ENCODE measurements around the gene SNTB2.

SNTB2 gene

GRCh38 chr16:69182730-69183416 is 4.1 kb upstream of the SNTB2 start:
- no peak for DNase-seq

DNA sequence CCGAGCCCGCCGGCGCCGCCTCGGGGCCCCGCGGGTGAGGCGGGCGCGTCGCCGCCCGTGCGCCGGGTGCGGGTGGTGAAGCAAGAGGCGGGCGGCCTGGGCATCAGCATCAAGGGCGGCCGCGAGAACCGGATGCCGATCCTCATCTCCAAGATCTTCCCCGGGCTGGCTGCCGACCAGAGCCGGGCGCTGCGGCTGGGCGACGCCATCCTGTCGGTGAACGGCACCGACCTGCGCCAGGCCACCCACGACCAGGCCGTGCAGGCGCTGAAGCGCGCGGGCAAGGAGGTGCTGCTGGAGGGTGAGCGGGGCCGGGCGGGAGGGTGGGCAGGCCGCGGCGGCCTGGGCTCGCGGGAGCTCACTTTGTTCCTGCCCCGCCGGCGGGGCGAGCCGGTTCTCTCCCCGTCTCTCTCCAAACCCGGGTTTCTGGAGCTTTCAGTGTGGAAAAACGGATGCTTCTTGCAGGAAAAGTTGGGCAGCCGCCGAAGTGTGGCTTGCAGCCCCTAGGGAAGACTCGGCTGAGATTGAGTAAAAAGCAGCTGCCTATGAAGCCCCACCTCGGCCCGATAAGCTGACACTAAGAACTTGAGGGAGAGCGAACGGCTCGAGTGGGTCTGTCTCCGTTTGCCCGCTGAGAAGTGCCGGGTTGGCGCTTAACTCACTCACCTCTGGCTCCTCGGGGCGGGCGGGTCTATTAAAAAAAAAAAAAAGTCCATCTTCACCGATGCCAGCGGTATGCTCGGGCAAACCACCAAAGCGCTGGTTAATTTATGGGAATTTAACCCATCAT is 677 bp downstream of the SNTB2 start:
- DNase-seq: peak; percentile 31

DNA sequence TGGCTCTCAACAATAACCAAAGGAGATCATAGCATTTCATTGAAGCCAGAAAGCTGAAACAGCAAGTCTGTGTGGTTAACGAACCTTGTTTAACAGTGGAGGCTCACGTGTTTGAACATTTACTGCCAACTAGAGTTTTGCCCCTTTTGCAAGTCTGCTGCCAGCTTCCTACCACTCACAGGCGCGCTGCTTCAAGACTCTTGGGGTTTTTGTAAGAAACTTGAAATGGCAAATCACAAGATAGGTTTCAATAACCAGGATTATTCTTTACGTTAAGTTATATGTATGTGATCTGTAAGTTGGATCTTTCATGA is 1.2 kb downstream of the SNTB2 start:
- DNase-seq: no peak

DNA sequence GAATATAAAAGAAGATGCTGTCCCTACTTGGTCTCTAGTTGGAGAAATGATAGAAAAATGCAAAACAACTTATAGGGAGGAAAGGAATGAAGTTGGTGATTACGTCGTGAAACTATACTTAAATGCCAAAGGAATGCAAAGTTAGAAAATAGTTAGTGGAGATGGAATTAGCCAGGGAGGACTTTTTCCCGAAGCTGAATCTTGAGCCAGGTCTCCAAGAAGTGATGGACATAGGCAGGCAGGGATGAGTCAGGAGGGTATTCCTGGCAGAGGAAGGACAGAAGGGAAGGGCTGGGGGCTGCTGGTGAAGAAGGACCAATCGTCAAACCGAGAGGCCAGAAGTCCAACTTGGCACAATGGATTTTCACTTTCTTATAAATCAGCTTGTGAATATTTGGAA is 1.8 kb downstream of the SNTB2 start:
- peak; percentile 61 for DNase-seq

GRCh38 chr16:69190046-69190588 is 3.2 kb downstream of the SNTB2 start:
- DNase-seq: no peak

DNA sequence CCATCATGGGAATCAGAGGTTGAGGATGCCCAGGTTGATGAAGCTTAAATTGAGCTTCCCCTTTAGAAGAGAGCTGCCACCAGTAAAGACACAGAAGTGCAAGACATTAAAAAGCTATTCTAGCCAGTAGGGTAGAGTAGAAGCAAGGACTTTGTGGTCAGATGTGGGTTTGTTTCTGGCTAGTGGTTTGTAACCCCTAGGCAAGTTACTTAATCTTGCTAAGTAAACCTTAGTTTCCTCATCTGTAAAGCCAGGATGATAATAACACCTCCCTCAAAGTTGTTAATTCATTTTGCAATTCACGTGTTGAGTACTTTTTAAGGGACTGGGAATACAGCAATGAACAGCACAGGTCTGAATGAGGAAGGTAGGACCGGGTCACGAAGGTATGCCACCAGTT is 3.6 kb downstream of the SNTB2 start:
- no peak for DNase-seq

GRCh38 chr16:69191136-69191535 is 4.2 kb downstream of the SNTB2 start:
- no peak for DNase-seq

DNA sequence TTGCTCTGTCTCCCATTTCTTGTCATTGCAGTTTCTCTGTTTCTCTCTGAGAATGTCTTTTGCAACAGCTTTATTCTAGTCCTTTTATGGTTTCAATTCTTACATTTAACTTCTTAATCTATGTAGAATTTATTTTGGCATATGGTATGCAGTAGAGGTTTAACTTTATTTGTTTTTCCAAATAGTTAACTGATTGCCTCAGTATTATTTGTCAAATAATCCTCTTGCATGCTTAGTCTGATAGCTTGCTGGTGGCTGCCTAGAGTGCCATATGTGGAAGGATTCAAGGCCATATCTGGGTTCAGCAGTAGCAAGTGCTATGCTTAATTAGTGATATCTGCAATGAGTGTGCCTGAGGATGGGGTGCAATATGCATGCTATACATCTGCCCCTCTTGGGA is 6.9 kb downstream of the SNTB2 start:
- peak; percentile 53 for DNase-seq

GRCh38 chr16:69194488-69194887 is 7.5 kb downstream of the SNTB2 start:
- no peak for DNase-seq

GRCh38 chr16:69195369-69196029 is 8.5 kb downstream of the SNTB2 start:
- DNase-seq: no peak

DNA sequence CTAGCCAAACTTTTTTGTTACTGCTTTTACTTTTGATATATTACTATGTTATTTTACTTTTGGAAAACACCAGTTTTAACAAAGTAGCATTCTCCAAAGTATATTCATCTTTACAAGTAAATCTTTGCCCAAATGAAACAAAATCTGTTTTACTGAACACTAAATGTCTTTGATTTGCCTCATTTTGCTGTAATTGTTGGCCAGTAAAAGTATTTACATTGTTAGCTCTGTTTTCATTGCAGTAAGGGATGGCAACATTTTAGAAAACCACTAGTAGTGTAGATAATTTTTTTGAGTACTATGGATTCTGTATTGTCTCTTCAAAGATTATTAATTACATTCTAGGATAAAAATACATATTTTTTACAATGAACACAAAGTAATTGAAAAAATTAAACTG is 10.6 kb downstream of the SNTB2 start:
- DNase-seq: no peak

GRCh38 chr16:69199382-69199781 is 12.4 kb downstream of the SNTB2 start:
- DNase-seq: peak; percentile 43

GRCh38 chr16:69201291-69201690 is 14.3 kb downstream of the SNTB2 start:
- no peak for DNase-seq

DNA sequence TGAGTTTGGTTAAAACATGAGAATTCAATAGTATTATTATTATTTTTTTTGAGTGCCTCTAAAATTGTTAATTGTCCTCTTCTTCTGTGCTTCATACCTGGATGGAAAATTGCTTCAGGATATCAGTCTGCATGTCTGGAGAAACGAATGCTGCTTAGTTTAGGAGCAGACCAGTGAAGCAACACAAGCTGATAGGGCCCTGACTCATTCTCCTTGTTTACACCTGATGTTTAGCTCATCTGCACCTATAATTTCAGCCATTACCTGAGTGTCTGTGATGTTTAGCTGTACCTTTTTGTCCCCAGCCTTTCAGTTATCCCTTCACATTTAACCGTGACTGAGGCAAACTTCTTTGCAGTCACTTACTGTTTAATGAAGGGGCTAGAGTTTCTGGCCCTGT is 14.8 kb downstream of the SNTB2 start:
- DNase-seq: no peak

GRCh38 chr16:69204172-69204571 is 17.2 kb downstream of the SNTB2 start:
- no peak for DNase-seq

DNA sequence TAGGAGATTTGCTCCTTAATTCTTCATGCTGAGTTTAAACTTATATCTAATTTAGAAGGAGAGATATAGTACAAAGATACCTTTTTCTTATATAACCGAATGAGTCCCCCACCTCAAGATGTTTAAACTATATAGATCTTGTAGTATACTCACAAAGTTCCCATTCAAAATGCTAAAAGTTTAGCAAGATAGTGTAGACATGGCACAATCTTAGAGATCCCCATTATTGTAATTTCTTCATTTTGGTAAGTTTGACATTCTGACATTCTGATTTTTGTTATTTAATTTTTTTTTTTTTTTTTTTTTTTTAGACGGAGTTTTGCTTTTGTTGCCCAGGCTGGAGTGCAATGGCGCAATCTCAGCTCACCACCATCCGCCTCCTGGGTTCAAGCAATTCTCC is 22.8 kb downstream of the SNTB2 start:
- no peak for DNase-seq

- DNase-seq: peak; percentile 64
Observed at GRCh38 chr16:69217433-69217832, 30.5 kb downstream of the SNTB2 start.

- DNase-seq: peak; percentile 18
Observed at GRCh38 chr16:69219279-69219678, 32.3 kb downstream of the SNTB2 start.

DNA sequence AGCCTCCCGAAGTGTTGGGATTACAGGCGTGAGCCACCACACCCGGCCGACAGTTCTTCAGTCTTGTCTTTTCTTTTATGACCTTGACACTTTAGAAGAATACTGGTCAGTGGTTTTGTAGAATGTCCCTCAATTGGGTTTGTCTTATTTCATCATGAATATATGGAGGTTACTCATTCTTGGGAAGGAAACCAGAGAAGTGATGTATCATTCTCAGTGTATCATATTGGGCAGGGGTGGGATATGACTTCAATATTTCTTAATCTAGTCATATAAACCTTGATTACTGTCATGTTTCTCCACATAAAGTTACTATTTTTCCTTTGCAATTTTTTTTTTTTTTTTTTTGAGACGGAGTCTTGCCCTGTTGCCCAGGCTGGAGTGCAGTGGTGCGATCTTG is 36.9 kb downstream of the SNTB2 start:
- peak; percentile 51 for DNase-seq

- DNase-seq: no peak
Observed at GRCh38 chr16:69225121-69225520, 38.2 kb downstream of the SNTB2 start.

GRCh38 chr16:69233124-69233523 is 46.2 kb downstream of the SNTB2 start:
- no peak for DNase-seq

- no peak for DNase-seq
Observed at GRCh38 chr16:69234460-69234859, 47.5 kb downstream of the SNTB2 start.

- DNase-seq: no peak
Observed at GRCh38 chr16:69236319-69236718, 49.4 kb downstream of the SNTB2 start.

GRCh38 chr16:69237296-69237695 is 50.3 kb downstream of the SNTB2 start:
- DNase-seq: no peak
